ENCODE data around the gene SSC5D. TPM values are rescaled to one million over a fixed set of nuclear protein-coding genes. Genes with fewer than 3 reads are reported as not detected.
A peak's percentile ranks its signal among the peaks of the same experiment; 100 is the strongest.
"Not testable (repeated sequence)": the region's sequence is repeated elsewhere in the genome, so short reads cannot be mapped to it uniquely, and the experiment has no call there.

Gene SSC5D
- polyA plus RNA-seq (2014; cell fraction: cytosol; rRNA removed), result 0.15 and 0.27 TPM in 2 replicates
- 0.17 and 0.66 TPM in 2 replicates for polyA plus RNA-seq (2014; cell fraction: nucleus; rRNA removed)

DNA sequence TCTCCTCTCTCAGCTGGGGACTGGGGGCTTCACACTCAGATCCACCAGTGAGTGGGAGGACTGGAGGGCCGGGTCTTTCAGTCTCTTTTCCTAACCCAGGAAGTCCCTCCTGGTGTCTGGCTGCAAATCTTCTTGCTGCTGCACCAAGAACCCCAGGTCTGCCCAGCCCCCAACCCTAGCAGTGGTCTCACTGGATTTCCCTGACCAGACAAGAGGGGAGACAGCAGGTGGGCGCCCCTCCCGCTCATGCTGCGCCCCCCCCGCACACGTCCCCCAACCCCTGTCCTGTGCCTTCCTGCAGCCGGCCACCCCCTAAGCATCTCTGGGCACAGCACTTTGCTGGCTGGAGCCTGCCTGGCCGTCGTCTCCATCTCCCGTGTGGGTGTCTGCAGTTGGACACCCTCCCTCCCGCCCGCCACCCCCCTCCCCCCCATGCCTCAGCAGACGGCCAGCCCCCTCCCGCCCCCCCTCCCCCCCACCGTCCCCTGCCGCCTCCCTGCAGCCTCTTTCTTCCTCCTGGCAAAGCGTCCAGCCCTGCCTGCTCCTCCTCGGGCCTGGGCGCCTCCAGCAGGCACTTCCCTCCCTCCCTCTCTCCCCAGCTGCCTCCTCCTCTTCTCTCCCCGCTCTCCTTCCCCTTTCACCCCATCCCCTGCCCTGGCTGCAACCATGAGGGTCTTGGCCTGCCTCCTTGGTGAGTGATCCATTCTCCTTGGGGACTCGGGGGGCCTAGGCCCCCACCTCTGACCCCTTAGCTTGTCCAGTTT, at the start of gene SSC5D:
SSC5D (plus strand) TSS at position 513 of the 764 bp plus-strand sequence; CDS start at position 667, 154 bp downstream.
- no peak for DNase-seq (ENCODE audit: low spot score)

DNA sequence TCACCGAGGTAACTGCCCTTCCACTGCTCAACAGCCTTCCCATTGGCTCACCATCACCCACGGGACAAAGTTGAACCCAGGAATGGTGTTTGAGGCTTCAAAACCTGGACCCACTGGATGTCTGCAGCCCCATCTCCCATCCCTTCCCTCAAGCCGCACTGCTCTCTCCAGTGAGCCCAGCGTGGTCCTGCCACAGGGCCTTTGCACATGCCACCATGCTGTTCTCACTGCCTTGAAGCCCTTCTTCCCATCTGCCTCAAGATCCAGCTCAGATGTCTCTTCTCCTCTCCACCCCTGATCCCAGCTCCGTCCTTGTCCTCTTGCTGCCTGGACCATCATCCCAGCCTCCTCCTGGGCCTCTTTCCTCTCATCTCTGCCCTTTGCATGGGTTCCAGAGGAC, 49.2 kb upstream of the SSC5D start:
- no peak for DNase-seq (ENCODE audit: low spot score)

DNA sequence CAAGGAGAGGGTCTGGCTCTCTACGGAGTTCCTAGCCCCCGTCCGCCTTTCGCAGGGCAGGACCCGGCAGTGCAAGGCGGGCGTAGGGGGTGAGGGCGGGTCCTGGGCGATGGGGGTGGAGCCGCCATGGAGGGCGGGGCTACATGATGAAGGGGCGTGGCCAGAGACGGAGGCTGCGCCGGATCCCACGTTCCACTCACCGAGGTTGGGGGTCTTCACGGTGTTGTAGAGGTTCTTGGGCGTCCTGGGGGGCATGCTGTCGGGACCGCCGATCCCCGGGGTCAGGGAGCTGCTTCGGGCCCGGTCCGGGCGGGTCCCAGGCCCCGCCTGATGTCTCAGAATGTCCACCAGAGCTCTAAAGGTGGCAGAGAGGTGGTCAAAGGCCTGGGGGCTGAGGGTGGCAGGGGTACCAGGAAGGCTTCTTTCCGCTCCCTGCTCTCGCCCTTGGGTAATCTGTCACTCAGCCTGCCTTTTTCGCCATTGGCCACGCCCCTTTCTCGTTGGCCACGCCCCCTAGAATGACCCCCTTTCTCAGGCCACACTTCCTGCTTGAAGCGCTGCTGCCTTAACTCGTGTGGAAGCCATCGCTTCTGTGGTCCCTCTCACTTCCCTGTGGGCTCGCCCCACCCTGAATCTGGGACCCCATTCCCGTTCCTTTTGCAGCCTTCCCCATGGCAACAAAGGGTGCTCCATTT, 47.7 kb upstream of the SSC5D start:
- DNase-seq (ENCODE audit: low spot score), result no peak

DNA sequence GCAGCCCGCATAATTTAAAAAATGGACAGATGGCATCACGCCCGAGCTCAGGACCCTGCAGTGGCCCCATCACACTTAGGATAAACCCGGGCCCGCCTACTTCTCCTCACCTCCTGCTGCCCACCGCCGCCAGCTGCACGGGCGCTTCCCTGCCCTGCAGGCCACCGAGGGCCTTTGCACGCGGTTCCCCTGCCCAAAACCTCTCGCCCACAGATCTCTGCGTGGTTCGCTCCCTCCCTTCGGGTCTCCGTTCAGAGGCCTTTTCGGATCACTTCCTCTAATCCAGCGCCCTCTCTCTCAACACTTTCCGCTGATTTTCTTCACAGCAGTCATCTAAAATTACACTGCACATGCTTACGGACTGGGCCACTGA, 46.9 kb upstream of the SSC5D start:
- no peak for DNase-seq (ENCODE audit: low spot score)

DNA sequence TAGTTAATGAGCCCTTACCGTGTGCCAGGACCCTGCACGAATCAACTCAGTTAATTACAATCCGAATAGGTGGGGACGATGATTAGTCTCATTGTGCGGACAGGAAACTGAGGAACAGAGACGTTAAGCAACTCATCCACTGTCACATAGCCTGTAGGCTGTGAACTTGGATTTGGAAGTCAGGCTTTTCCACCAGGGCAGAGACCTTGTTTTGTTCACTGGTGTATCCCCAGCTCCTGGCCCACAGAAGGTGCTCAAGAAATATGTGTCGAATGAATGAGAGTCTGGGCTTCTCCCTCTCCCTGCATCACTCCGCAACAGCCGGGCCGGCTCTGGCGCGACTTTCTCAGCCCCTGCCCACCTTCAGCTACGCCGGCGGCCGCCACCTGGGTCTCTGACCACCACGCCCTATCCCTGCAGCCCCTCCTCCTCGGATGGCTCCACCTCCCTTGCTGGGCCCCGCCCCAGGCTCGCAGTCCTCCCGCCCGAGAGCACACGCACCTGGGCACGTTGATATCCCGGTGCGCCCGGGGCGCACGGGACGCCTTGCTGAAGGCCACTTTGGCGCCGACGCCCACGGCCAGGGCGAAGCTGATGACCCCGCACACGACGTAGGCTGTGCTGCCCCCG, 46.4 kb upstream of the SSC5D start:
- DNase-seq (ENCODE audit: low spot score), result no peak

DNA sequence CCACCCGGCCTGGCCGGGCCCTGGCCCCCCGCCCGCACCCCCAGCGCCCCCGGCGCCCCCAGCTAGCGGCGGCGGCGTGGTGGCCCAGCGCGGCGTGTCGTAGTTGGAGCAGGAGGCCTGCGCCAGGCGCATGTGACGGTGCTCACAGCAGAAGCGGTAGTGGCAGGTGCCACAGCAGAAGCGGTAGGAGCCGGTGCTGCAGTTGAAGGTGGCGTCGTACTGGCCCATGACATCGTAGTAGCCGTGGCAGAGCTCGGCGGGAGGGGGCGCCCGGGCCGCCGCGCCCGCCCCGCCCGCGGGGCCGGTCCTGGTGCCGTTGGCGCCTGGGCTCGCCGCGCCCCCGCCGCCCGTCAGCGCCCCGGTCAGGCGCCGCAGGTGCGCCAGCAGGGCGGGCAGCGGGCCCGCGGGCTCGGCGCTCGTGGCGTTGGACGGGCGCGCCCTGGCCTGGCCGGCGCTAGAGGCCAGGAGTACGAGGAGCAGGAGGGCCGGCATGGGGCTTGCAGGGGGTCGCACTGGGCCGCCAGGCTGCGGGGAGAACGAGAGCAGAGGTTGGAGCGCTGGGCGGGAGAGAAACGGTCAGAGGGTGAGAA, 45.8 kb upstream of the SSC5D start:
- no peak for DNase-seq (ENCODE audit: low spot score)

DNA sequence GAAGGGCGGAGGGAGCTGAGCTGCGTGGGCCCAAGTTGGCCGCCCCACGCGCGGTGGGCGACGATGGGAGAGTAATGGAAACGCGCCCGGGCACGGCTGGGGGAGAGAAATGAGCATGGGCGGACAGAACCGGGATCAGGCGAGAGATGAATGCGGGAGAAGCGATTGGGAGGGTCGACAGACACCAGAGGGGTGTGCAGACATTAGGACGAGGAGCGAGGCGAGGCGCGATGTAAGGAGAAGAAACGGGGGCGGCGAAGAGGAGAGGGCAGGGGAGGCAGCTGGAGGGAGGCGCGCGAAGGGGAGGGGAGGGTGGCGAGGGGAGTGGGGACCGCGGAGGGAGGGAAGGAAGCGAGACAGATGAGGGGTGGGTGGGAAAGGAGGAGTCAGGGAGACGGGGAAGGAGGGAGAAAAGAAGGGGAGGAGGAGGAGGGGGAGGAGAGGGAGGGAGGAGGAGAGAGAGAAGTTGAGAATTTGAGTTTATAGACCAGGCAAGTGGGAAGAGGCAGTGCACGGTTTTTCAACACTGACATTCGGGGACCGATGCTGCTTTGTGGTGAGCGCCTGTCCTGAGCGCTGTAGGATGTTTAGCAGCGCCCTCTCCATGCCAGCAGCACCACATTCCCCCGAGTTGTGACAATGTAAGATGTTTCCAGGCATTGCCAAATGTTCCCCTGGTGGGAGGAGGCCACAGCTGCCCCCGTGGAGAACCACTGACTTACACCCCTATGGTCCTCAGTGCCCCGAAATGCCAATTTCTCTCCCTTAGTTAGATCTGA, 45.0 kb upstream of the SSC5D start, which contains the start of gene SHISA7:
SHISA7 (minus strand) TSS at position 256 of the 779 bp plus-strand sequence. CDS start 437 bp downstream, outside the sequence.
- no peak for DNase-seq (ENCODE audit: low spot score)

DNA sequence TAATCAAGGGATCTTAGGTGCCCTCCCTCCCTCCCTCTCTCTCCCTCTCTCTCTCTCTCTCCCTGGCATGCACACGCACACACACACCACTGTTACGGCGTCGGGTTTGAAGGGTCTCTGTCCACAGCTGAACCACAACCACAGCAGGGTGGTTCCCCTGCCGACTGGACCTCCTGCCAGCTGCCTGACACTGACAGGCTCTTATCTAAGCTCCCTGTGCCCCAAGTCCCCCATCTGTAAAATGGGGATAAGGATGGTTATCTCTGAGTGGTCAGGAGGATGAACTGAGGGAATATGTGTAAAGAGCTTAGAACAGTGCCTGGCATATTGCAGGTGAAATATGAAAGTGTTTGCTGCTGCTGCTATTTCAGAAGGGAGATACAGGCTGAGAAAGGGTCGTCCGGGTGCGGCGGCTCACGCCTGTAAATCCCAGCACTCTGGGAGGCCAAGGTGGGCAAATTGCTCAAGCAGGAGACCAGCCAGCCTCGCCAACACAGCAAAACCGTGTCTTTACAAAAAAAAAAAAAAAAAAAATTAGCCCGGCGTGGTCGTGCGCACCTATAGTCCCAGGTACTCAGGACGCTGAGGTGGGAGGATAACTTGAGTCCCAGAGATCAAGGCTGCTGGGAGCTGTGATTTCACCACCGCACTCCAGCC, 44.3 kb upstream of the SSC5D start:
- no peak for DNase-seq (ENCODE audit: low spot score)

DNA sequence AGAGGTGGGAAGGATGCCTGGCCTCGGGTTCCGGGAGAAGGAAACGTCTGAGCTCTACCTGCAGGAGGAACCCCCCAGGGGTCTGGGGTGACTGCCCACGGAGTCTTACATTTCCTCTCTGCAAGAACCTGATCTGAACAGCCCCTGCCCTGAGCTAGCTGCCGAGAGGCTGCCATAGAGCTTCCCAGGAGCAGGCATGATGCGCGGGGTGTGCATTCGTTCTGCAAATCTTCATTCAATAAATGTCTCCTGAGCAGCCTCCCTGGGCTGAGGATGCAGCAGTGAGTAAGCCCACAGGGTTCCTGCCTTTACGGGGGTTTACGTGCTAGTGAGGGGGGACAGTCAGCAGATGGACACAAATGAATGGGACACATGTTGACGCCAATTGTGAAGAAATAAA, 43.6 kb upstream of the SSC5D start:
- DNase-seq (ENCODE audit: low spot score), result no peak

DNA sequence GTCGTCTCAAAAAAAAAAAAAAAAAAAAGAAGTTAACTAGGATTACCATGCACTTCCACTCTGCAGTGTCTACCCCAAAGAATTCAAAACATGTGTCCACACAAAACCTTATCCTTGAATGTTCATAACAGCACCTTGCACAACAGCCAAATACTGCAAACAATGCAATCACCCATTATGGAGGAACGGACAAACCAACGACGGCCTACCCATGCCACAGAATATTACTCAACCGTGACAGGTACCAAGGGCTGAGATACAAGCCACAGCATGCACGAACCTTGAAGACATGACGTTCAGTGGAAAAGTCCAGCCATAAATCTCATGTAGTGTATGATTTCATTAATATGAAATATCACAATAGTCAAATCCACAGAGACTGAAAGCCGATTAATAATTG, 42.2 kb upstream of the SSC5D start:
- no peak for DNase-seq (ENCODE audit: low spot score)

DNA sequence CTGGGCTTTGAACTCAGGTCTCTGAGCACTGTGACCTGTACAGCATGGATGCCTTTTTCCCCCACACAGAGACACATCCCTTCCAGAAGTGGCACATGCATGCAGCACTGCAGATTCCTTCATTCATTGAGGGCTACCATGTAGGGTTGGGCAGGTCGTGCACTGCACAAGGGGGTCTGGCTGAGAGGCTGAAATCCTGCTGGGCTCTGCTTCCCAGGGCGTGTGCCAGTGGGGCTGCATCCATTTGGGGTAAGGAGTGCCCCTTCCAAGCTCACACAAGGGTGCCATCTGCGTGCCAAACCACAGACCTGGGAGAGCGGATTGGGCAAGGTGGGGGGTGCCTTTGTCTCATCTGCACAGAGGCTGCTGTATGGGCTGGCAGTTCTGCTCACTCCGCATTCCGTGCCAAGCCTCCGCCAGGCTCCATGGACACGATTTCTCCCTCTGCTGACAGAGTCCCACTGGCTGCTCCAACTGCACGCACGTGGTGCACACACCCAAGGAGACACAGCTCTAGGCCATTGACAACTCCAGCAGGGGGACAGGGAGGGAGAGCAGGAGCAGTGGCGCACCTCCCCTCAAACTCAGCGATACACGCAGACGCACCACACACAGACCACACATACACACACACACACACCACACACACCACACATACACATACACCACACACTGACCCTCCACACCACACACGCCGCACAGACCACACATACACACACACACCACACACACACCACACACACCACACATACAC, 40.6 kb upstream of the SSC5D start:
- peak; percentile 51 for DNase-seq (ENCODE audit: low spot score)

DNA sequence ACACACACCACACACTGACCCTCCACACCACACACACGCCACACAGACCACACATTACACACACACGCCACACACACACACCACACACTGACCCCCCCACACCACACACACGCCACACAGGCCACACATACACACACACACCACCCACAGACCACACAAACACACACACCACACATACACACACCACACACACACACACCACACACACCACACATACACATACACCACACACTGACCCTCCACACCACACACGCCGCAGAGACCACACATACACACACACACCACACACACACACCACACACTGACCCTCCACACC, 40.1 kb upstream of the SSC5D start:
- not testable (repeated sequence) for DNase-seq (ENCODE audit: low spot score)

DNA sequence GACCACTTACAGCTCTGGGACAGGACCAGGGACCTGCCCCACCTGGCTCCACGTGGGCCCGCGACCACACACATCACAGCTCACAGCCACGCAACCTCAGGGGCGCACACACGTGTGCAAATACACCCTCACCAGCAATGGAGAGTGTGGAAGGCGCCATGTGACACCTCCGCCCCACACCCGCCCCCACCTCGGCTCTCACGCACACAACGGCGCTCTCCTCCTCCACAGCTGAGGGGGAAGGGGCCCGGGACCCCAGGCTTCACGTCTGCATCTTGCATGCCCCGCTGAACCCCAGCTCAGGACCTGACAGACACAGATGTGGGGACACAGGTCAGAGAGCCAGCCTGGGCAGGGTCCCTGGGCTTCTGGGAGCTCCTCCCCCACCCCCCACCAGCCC, 38.8 kb upstream of the SSC5D start:
- DNase-seq (ENCODE audit: low spot score), result no peak

DNA sequence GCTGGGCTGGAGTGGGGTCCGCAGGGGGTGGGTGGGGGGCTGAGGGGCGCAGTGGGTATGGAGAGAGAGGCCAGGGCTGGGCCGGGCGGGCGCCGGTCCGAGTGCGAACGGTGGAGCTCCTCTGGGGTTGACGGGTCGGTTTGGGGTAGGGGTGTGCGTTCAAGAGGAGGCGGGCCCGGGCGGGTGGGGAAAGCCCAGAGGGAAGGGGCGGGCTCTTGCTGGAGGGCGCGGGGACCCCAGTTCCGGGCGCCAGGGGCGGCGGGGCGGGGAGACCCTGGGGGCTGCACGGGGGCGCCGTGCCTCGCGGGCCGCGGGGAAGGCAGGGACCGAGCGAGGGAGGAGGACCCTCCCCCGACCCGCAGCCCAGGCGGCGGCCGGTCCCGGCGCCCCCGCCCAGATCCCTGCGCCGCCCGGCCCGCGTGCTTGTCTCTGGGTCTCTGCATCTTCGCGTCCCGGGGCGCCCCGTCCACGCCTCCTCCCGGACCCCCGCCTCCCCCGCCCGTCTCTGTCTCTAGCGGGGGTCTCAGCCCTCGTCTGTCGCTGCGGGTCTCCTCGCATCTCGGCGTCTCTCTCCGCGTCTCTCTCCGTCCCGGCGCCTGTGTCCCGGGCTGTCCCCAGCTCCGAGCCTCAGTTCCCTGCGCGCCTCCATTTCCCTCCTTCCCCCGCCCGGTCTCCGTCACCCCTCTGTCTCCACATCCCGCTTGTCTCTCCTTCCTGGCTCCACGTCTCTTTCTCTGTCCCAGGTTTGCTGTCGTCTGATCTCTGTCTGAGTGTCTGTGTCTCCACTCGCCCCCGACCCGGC, 36.9 kb upstream of the SSC5D start:
- DNase-seq (ENCODE audit: low spot score), result no peak

DNA sequence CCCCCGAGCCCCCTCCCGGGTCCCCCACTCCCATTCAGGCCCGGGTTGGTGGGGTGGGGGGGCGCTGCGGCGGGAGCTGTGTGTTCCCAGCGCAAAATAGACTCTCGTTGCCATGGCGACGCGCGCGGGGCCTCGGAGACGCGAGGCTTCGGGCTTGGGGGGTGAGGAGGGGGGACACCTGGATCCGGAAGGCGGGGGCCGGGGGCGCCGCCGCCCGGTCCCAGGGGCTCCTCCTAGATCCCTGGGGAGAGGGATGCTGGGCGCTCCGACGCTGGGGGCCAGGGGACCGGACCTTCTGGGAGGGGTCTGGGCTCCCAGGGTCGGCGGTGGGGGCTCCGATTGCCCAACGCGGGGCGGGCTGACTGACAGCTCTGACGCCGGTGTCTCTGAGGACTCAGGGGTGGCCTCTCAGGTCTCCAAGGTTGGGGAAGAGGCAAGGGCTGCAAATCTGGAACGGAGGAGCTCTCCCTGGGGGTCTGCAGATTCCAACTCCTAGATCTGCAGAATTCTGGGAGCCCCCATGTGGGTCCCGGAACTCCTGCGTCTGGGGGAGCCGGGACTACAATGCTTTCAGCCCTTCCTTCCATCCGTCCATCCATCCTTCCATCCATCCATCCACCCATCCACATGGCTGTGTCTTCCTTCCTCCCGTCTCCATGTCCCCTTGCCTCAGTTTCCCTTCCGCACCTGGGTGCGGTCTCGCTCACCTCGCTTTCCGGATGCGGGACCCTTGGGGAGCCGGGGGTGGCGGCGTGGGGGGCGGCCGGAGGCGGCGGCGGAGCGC, 36.1 kb upstream of the SSC5D start:
- no peak for DNase-seq (ENCODE audit: low spot score)

DNA sequence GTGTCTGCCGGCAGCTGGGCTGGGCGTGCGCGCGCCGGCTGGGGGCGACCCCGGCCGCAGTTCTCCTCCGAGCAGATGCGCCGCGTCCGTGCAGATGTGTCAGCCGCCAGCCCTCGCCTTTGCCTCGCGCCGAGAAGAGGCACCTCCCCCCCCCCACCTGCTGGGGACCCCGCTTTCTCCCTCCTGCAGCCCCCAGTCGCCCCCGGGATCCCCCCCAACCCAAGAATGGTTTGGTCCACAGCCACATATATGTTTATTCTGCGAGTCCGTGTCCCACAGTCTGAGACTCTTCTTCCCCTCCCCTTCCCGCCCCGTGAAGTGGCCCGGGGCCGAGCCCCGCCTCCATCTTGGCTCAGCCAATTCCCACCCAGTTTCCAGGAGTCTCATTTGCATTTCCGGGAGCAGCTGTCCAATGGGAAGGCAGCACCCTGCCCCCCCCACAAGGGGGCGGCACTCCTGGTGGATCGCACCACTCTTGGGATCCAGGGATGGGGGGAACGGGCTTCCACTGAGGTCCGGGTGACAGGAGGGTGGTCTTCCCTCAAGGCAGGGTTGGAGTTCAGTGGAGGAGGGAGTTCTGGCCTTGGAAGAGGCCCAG, 35.4 kb upstream of the SSC5D start:
- peak; percentile 89 for DNase-seq (ENCODE audit: low spot score)

DNA sequence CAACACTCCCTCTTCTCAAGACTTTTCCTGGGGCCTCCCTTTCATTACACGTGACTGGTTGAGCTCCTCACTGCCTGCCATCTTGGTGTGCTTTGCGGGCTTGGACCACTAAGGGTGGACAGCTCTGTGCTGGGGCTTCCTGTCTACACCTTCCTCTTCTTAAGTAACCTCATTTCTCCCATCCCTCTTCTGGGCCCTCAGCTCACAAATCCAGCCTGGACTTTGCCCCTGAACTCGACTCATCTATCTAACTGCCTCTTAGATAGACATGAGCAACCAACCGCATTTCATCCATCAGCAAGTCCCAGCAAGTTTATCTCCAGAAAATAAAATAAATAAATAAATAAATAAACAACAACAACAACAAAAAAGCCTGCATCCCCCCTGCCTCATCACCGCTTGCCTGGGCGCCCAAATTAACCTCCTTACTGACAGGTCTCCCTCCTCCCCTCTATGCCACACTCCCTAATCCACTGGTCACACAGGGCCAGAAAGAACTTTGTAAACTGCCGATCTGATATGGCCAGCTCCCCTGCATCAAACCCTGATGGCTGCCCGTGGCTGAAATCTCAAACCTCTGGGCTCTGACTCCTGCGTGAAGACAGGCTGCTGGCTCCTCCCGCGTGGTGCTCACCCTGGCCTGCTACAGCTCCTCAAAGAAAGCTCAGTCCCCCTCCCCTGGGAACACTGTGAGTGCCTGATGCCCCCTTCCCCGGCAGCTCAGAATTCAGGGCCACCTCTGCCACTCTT, 34.5 kb upstream of the SSC5D start:
- no peak for DNase-seq (ENCODE audit: low spot score)

Data from SK-N-DZ (cell line).